Measurements from ENCODE around the gene GALNT9.
"Not testable (repeated sequence)": the region's sequence is repeated elsewhere in the genome, so short reads cannot be mapped to it uniquely, and the experiment has no call there.

GALNT9 gene

DNA sequence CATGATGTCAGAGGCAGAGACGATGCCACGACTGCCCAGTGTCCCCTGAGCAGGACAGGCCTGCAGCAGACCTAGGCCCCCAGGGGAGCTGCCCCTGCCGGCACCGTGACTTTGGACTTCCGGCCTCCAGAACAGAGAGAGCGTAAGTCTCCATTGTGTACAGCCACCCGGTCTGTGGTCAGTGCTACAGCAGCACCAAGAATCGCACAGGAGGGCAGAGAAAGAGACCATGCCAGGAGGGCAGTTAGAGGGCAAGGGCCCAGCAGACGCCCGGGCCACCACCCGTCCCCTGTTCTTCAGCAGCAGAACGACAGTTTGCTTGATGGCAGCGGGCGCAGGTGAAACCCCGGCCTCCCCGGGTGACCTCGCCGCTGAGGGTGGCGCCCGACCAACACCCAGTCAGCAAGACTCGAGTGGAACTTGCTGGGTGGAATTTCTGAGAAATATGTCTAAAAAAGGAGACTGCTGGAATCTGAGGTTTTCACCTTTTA lies 19.7 kb downstream of the GALNT9 start:
- H3K27ac ChIP-seq: no peak overlapping the region

DNA sequence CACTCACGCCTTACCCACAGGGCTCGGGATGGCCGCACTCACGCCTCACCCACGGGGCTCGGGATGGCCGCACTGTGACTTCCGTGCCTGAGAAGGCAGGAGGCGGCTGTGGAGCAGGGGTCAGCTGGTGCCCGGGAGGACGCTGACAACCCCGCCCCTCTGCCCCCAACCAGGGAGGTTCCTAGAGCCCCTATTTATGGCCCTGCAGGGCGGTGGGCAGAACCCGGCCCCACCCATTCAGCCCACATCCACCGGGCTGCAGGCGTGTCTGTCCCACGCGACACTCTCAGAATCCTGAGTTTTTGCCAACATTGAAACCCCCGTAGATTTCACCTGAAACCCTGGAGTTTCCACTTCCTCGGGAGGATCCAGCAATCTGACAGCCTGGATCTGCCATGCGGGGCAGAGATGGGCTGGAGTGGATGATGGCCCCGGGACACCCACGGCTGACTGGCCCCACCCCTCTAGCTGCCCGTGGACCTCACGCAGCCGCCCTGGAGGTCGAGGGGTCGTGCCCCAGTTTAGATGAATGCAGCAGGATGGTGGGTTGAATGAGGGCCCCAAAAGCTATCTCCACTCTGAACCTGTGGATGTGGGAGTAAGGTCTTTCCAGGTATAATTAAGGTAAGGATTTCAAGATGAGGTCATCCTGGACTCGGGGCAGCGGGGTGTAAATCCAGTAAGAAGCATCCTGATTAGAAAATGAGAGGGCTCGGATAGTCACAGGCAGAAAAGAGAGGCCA lies 20.4 kb downstream of the GALNT9 start:
- H3K27ac ChIP-seq: no peak overlapping the region
- no peak for TF ChIP-seq ZFX (IDR thresholded peaks at IDR 0.05; ENCODE audit: borderline replicate concordance)
- TF ChIP-seq, protein P1, sequence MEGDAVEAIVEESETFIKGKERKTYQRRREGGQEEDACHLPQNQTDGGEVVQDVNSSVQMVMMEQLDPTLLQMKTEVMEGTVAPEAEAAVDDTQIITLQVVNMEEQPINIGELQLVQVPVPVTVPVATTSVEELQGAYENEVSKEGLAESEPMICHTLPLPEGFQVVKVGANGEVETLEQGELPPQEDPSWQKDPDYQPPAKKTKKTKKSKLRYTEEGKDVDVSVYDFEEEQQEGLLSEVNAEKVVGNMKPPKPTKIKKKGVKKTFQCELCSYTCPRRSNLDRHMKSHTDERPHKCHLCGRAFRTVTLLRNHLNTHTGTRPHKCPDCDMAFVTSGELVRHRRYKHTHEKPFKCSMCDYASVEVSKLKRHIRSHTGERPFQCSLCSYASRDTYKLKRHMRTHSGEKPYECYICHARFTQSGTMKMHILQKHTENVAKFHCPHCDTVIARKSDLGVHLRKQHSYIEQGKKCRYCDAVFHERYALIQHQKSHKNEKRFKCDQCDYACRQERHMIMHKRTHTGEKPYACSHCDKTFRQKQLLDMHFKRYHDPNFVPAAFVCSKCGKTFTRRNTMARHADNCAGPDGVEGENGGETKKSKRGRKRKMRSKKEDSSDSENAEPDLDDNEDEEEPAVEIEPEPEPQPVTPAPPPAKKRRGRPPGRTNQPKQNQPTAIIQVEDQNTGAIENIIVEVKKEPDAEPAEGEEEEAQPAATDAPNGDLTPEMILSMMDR (IDR thresholded peaks at IDR 0.05): no peak

More for the DNA sequence above, 19.7 kb downstream of the GALNT9 start:
- TF ChIP-seq, protein P1 (IDR thresholded peaks at IDR 0.05): no peak
- TF ChIP-seq ZFX (IDR thresholded peaks at IDR 0.05; ENCODE audit: borderline replicate concordance): no peak

DNA sequence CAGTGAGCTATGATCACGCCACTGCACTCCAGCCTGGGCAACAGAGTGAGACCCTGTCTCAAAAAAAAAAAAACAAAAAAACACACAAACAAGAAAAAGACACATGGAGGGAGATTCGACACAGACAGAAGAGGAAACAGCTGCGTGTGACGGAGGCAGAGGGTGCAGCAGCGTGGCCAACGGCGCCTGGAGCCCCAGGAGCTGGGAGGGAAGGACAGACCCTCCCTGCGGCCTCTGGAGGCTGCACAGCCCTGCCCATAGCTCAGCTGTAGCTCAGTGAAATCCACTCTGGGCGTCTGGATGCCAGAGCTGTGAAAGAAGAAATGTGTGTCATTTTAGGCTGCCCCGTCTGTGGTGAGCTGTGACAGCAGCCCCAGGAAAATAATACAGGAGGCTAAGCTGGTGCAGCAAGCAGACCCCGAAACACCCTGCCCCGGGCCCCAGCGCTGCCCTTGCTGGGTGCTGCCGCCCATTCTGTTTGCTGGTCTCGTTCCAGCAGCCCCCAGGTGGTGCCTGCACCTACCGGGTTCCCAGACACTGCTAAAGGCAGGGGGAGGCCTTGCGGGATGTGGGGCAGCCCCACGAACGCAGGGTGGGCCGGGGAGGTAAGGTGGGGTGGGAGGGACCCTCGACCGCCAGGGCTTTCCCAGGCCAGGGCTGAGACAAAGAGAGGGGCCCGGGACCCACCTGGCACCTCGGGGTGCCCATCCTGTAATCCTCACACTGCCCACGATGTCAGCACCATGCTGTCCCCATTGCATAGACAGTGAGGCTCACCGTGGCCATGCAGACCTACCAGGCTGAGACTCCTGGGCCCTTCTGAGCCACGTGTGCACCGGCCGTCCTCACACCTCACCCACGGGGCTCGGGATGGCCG lies 21.2 kb downstream of the GALNT9 start:
- H3K27ac ChIP-seq: no peak overlapping the region
- TF ChIP-seq, protein P1 (IDR thresholded peaks at IDR 0.05): no peak
- TF ChIP-seq ZFX (IDR thresholded peaks at IDR 0.05; ENCODE audit: borderline replicate concordance): no peak

DNA sequence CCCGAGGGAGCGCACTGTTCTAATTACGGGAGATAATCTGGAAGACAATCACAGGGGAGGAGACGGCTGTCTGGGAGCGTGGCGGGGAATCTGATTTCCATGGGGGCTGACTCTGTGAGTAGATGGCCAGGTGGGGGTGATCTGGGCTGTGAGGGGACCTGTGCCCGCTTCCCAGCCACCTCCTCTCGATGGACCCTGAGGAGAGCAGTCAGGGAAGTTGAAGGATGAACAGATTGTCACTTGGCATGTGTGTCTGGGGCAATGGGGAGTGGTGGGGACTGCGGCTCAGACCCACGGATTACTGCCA lies 22.6 kb downstream of the GALNT9 start:
- no peak overlapping the region for H3K27ac ChIP-seq
- TF ChIP-seq ZFX (IDR thresholded peaks at IDR 0.05; ENCODE audit: borderline replicate concordance): no peak
- TF ChIP-seq, protein P1 (IDR thresholded peaks at IDR 0.05): no peak

DNA sequence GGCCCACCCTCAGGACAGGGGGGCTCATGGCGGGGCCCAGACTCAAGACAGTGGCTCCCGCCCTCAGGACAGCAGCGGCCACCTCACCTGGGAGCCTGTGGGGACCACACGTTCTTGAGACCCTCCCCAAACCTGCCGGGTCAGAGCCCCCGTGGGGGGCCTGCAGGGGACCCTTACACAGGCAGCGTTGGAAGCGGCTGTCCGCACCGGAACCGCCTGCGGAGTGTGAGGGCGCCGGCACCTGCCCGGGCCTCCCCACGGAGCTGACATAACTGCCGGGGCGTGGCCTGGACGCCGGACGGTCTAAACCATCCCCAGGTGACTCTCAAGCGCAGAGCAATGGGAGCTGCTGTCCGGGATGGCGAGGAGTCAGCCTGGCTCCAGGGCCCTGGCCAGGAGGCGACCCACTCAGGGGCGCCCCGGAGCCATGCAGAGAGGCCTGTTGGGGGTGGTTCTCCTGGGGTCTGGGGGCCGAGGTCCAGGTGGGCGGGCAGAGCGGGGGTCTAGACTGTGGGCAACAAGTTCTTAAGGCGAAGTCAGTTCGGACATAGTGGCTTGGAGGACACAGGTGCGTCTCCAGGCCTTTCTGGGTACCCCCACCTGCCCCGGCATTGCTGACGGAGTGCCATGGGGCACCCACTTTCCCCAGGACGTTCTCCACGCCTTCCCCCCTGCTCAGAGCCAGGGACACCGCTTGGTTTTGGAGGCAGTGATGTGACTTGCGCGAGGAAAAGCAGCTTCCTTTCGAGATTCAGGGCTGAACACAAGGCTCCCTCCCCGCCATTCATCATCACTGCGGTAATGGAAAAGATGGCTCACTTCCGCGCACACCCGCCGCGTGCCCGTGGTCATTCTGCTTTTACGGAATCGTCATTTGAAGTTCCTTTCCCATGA lies 23.2 kb downstream of the GALNT9 start:
- no peak overlapping the region for H3K27ac ChIP-seq
- TF ChIP-seq ZFX (IDR thresholded peaks at IDR 0.05; ENCODE audit: borderline replicate concordance): no peak
- TF ChIP-seq, protein P1 (IDR thresholded peaks at IDR 0.05): no peak

DNA sequence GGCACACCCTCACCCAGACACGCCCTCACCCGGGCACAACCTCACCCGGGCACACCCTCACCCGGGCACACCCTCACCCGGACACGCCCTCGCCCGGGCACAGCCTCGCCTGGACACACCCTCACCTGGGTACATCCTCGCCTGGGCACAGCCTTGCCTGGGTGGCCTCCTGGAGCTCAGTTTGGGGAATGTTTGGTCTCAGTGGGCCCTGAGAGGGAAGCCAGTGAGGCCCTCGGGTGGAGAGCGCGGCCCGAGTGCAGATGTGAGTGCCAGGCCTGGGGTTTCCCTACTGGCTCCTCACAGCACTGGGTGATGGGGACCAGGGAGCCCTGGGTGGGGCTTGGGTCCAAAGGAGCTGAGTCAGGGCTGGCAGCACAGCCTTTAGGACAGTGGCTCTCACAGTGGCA lies 23.8 kb downstream of the GALNT9 start:
- H3K27ac ChIP-seq: no peak overlapping the region
- no peak for TF ChIP-seq ZFX (IDR thresholded peaks at IDR 0.05; ENCODE audit: borderline replicate concordance)
- TF ChIP-seq, protein P1 (IDR thresholded peaks at IDR 0.05): no peak

DNA sequence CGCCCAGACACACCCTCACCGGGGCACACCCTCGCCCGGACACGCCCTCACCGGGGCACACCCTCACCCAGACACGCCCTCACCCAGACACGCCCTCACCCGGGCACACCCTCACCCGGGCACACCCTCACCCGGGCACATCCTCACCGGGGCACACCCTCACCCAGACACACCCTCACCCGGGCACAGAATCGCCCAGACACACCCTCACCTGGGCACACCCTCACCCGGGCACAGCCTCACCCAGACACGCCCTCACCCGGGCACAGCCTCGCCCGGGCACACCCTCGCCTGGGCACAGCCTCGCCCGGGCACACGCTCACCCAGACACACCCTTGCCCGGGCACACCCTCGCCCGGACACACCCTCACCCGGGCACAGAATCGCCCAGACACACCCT lies 24.5 kb downstream of the GALNT9 start:
- H3K27ac ChIP-seq: not testable (repeated sequence)

DNA sequence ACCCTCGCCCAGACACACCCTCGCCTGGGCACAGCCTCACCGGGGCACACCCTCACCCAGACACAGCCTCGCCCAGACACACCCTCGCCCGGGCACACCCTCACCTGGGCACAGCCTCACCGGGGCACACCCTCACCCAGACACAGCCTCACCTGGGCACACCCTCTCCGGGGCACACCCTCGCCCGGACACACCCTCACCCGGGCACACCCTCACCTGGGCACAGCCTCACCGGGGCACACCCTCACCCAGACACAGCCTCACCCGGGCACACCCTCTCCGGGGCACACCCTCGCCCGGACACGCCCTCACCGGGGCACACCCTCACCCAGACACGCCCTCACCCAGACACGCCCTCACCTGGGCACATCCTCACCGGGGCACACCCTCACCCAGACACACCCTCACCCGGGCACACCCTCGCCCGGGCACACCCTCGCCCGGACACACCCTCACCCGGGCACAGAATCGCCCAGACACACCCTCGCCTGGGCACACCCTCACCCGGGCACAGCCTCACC lies 25.5 kb downstream of the GALNT9 start:
- H3K27ac ChIP-seq: not testable (repeated sequence)

Measured in 22Rv1 (cell line).